Muscle of leg (tissue), 11 donors: Measurements from ENCODE around the gene TAS2R19. TPM values are rescaled to one million over a fixed set of nuclear protein-coding genes. Genes with fewer than 3 reads are reported as not detected.

Experiments
- DNase-seq: peaks from one replicate; pipeline ENCODE4 v3.0.0; 2013
- H3K27ac ChIP-seq: one replicate; pipeline ENCODE4 v1.5.1; 2013; ENCODE audit warnings: mild to moderate bottlenecking, low read length, control low read depth
- H3K27me3 ChIP-seq: one replicate; pipeline ENCODE4 v1.6.1; 2013; ENCODE audit warnings: low read length; ENCODE audit not compliant: control insufficient read depth, insufficient read depth
- H3K36me3 ChIP-seq: one replicate; pipeline ENCODE4 v1.6.1; 2013; ENCODE audit warnings: low read length; ENCODE audit not compliant: control insufficient read depth, insufficient read depth
- H3K4me1 ChIP-seq: one replicate; pipeline ENCODE4 v1.6.1; 2013; ENCODE audit warnings: low read length; ENCODE audit not compliant: control insufficient read depth, insufficient read depth
- H3K4me3 ChIP-seq: one replicate; pipeline ENCODE4 v1.5.1; 2013; ENCODE audit warnings: low read length, control low read depth
- H3K9me3 ChIP-seq: replicated peaks from 2 replicates; pipeline ENCODE4 v1.6.1; 2013; ENCODE audit warnings: low read depth, low read length; ENCODE audit not compliant: control insufficient read depth
- WGBS: methylation state at CpG from one replicate; pipeline ENCODE4 v1.1.5; 2013; ENCODE audit warnings: missing lambda C conversion rate; ENCODE audit not compliant: insufficient coverage; 5-methylcytosine and 5-hydroxymethylcytosine counted together
- polyA plus RNA-seq, 8 donors: library from polyadenylated mRNA; unstranded; fragments of 120-200 nt; gene quantifications; one replicate each; pipeline versions ENCODE4 v1.2.1 to v1.2.3, GENCODE V29; 2013; ENCODE audit warnings: inconsistent platforms in 1 of 8, low replicate concordance in 1 of 8; ENCODE audit not compliant: insufficient read length in 8 of 8, insufficient read depth in 1 of 8
- total RNA-seq: library from RNA; stranded (reverse); fragments of 120-200 nt; gene quantifications from one replicate; pipeline ENCODE4 v1.2.4, GENCODE V29; 2013

Gene TAS2R19
- total and polyA plus RNA-seq, 9 donors, result 0.58 to 3.6 (median 1.2) TPM

GRCh38 chr12:10998204-10998603 lies 24.2 kb downstream of the TAS2R19 start, which contains the start of gene TAS2R20:
TSS of gene TAS2R20 (minus strand) at chr12:10998304. CDS start at chr12:10997875, 429 bp downstream.
- peaks cover 8% of the 10 kb centered on the region for H3K36me3 ChIP-seq
- no peak for DNase-seq
- H3K27me3 ChIP-seq, result no peaks in the 10 kb centered on the region
- H3K27ac ChIP-seq, result no peak within 1 kb of the TSS
- no peaks in the 10 kb centered on the region for H3K4me1 ChIP-seq
- H3K4me3 ChIP-seq, result no peak within 1 kb of the TSS
- H3K9me3 ChIP-seq, result peaks cover 5% of the 10 kb centered on the region

GRCh38 chr12:10994307-10994706 lies 28.1 kb downstream of the TAS2R19 start:
- peaks cover 12% of the 10 kb centered on the region for H3K36me3 ChIP-seq
- H3K9me3 ChIP-seq, result peaks cover 11% of the 10 kb centered on the region
- H3K27ac ChIP-seq, result no peak overlapping the region
- H3K27me3 ChIP-seq, result no peaks in the 10 kb centered on the region
- 88% methylated on average over 3 of the region's 3 CpGs for WGBS
- no peak for DNase-seq
- H3K4me1 ChIP-seq, result no peaks in the 10 kb centered on the region
- H3K4me3 ChIP-seq, result no peak overlapping the region

GRCh38 chr12:10989107-10989506 lies 33.3 kb downstream of the TAS2R19 start:
- DNase-seq, result no peak
- no peak overlapping the region for H3K4me3 ChIP-seq
- H3K36me3 ChIP-seq, result peaks cover 7% of the 10 kb centered on the region
- no CpG with 5 or more reads among the region's 2 CpGs for WGBS
- no peaks in the 10 kb centered on the region for H3K4me1 ChIP-seq
- no peak overlapping the region for H3K27ac ChIP-seq
- no peaks in the 10 kb centered on the region for H3K27me3 ChIP-seq
- H3K9me3 ChIP-seq, result peaks cover 11% of the 10 kb centered on the region

- H3K27me3 ChIP-seq, result no peaks in the 10 kb centered on the region
- no peaks in the 10 kb centered on the region for H3K4me1 ChIP-seq
- no CpG with 5 or more reads among the region's 2 CpGs for WGBS
- DNase-seq, result no peak
- H3K27ac ChIP-seq, result no peak within 1 kb of the TSS
- no peaks in the 10 kb centered on the region for H3K36me3 ChIP-seq
- peaks cover 11% of the 10 kb centered on the region for H3K9me3 ChIP-seq
- H3K4me3 ChIP-seq, result no peak within 1 kb of the TSS
Observed at GRCh38 chr12:10986812-10987211, 35.6 kb downstream of the TAS2R19 start, which contains the start of gene TAS2R50. TSS of gene TAS2R50 (minus strand) at chr12:10986912. CDS start at chr12:10986860, 52 bp downstream.

GRCh38 chr12:10982244-10982643 lies 40.2 kb downstream of the TAS2R19 start:
- H3K27me3 ChIP-seq, result no peaks in the 10 kb centered on the region
- DNase-seq, result no peak
- WGBS, result no CpG with 5 or more reads among the region's 5 CpGs
- no peaks in the 10 kb centered on the region for H3K9me3 ChIP-seq
- H3K36me3 ChIP-seq, result no peaks in the 10 kb centered on the region
- no peaks in the 10 kb centered on the region for H3K4me1 ChIP-seq
- no peak overlapping the region for H3K27ac ChIP-seq
- H3K4me3 ChIP-seq, result no peak overlapping the region

GRCh38 chr12:10974965-10975364 lies 47.5 kb downstream of the TAS2R19 start:
- Histone ChIP-seq H3K9me3 (peaks cover 3% of the 10 kb centered on the region), H3K36me3 (no peaks in the 10 kb centered on the region), H3K27ac (no peak overlapping the region), H3K4me1 (no peaks in the 10 kb centered on the region), H3K27me3 (no peaks in the 10 kb centered on the region), H3K4me3 (no peak overlapping the region)
- no CpG with 5 or more reads among the region's 3 CpGs for WGBS
- no peak for DNase-seq

Other genes with a start within 250 kb of the TAS2R19 start
- not detected for gene TAS2R7, start 220.0 kb downstream of the TAS2R19 start, total RNA-seq
- gene TAS2R7, start 220.0 kb downstream of the TAS2R19 start, polyA plus RNA-seq, result not detected
- 0.04 TPM for gene TAS2R8, start 215.3 kb downstream of the TAS2R19 start, total RNA-seq
- gene TAS2R8, start 215.3 kb downstream of the TAS2R19 start, polyA plus RNA-seq, result not detected
- not detected for gene TAS2R9, start 212.5 kb downstream of the TAS2R19 start, total RNA-seq
- not detected for gene TAS2R9, start 212.5 kb downstream of the TAS2R19 start, polyA plus RNA-seq
- gene TAS2R10, start 196.3 kb downstream of the TAS2R19 start, total RNA-seq, result 0.71 TPM
- gene TAS2R10, start 196.3 kb downstream of the TAS2R19 start, polyA plus RNA-seq, result 1 to 10 TPM in 2 of 8 donors, under 1 TPM in 6; 0.27 to 1.1 (median 0.78) TPM
- 4.8 TPM for gene PRR4, start 173.1 kb downstream of the TAS2R19 start, total RNA-seq
- 1 to 10 TPM; 2.3 to 6.3 (median 3.3) TPM for gene PRR4, start 173.1 kb downstream of the TAS2R19 start, polyA plus RNA-seq
- 24.7 TPM for gene PRH1, start 138.4 kb downstream of the TAS2R19 start, total RNA-seq
- gene PRH1, start 138.4 kb downstream of the TAS2R19 start, polyA plus RNA-seq, result 10 to 100 TPM in 1 of 8 donors, 1 to 10 TPM in 7; 5.5 to 10.6 (median 8.0) TPM
- 1.5 TPM for gene TAS2R13, start 113.1 kb downstream of the TAS2R19 start, total RNA-seq
- gene TAS2R13, start 113.1 kb downstream of the TAS2R19 start, polyA plus RNA-seq, result under 1 TPM in 3 of 8 donors, not detected in 5; 0.10 to 0.16 (median 0.15) TPM
- not detected for gene PRH2, start 93.4 kb downstream of the TAS2R19 start, total RNA-seq
- gene PRH2, start 93.4 kb downstream of the TAS2R19 start, polyA plus RNA-seq, result under 1 TPM in 3 of 8 donors, not detected in 5; 0.27 to 0.49 (median 0.35) TPM
- 2.5 TPM for gene TAS2R14, start 83.4 kb downstream of the TAS2R19 start, total RNA-seq
- 1 to 10 TPM; 1.7 to 6.4 (median 2.6) TPM for gene TAS2R14, start 83.4 kb downstream of the TAS2R19 start, polyA plus RNA-seq
- gene TAS2R50, start 35.7 kb downstream of the TAS2R19 start, total RNA-seq, result 1.6 TPM
- gene TAS2R50, start 35.7 kb downstream of the TAS2R19 start, polyA plus RNA-seq, result under 1 TPM in 1 of 8 donors, not detected in 7; 0.16 TPM
- gene TAS2R20, start 24.3 kb downstream of the TAS2R19 start, total RNA-seq, result 2.5 TPM
- gene TAS2R20, start 24.3 kb downstream of the TAS2R19 start, polyA plus RNA-seq, result 1 to 10 TPM in 3 of 8 donors, under 1 TPM in 5; 0.51 to 2.5 (median 0.91) TPM
- gene TAS2R31, start 8.8 kb upstream of the TAS2R19 start, total RNA-seq, result 5.5 TPM
- gene TAS2R31, start 8.8 kb upstream of the TAS2R19 start, polyA plus RNA-seq, result 1 to 10 TPM in 2 of 8 donors, under 1 TPM in 6; 0.53 to 1.8 (median 0.65) TPM
- gene TAS2R46, start 39.7 kb upstream of the TAS2R19 start, total RNA-seq, result 1.6 TPM
- gene TAS2R46, start 39.7 kb upstream of the TAS2R19 start, polyA plus RNA-seq, result under 1 TPM in 2 of 8 donors, not detected in 6; 0.14 to 0.27 TPM
- 2.2 TPM for gene TAS2R43, start 69.7 kb upstream of the TAS2R19 start, total RNA-seq
- under 1 TPM in 6 of 8 donors, not detected in 2; 0.16 to 0.64 (median 0.32) TPM for gene TAS2R43, start 69.7 kb upstream of the TAS2R19 start, polyA plus RNA-seq
- gene TAS2R30, start 112.0 kb upstream of the TAS2R19 start, total RNA-seq, result 4.3 TPM
- under 1 TPM in 4 of 8 donors, not detected in 4; 0.10 to 0.29 (median 0.18) TPM for gene TAS2R30, start 112.0 kb upstream of the TAS2R19 start, polyA plus RNA-seq
- gene SMIM10L1, start 148.6 kb upstream of the TAS2R19 start, total RNA-seq, result 8.3 TPM
- gene SMIM10L1, start 148.6 kb upstream of the TAS2R19 start, polyA plus RNA-seq, result 10 to 100 TPM; 11.0 to 14.3 (median 13.8) TPM
- gene TAS2R42, start 164.3 kb upstream of the TAS2R19 start, total RNA-seq, result not detected
- not detected for gene TAS2R42, start 164.3 kb upstream of the TAS2R19 start, polyA plus RNA-seq
- gene PRB3, start 247.1 kb upstream of the TAS2R19 start, total RNA-seq, result not detected
- gene PRB3, start 247.1 kb upstream of the TAS2R19 start, polyA plus RNA-seq, result not detected